NCI-H2227 (cell line): ENCODE results near the gene ARID4B.
"Not testable (repeated sequence)": the region's sequence is repeated elsewhere in the genome, so short reads cannot be mapped to it uniquely, and the experiment has no call there.

Experiments used
- DNase-seq: peaks from one replicate; lab custom pipeline; 2025; ENCODE audit not compliant: unreplicated experiment; lab: John Stamatoyannopoulos, UW

The ARID4B gene

GRCh38 chr1:235227414-235227813 is 100.6 kb downstream of the ARID4B start:
- no peak for DNase-seq

GRCh38 chr1:235226933-235227332 is 101.0 kb downstream of the ARID4B start:
- no peak for DNase-seq

GRCh38 chr1:235225299-235225698 is 102.7 kb downstream of the ARID4B start:
- no peak for DNase-seq

GRCh38 chr1:235221653-235222375 is 106.2 kb downstream of the ARID4B start:
- no peak for DNase-seq

GRCh38 chr1:235215453-235215852 is 112.5 kb downstream of the ARID4B start:
- DNase-seq: no peak

GRCh38 chr1:235214962-235215361 is 113.0 kb downstream of the ARID4B start:
- DNase-seq: not testable (repeated sequence)

DNA sequence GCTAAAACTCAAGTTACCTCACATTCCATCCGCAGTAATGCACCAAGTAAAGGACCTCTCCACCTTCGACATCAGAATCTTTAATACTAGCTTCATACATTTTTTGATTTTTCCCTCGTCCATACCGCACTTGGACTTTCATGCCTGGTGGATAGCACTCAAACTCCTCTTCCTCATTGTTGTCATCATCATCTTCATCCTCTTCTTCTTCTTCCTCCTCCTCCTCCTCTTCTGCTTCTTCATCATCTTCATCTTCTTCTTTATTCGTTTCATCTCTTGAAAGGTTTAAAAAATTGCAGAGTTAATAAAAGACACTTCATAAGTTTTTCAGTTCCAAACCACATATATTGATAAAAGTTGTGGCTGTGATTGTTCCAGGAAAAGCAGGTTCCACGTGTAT is 114.2 kb downstream of the ARID4B start:
- DNase-seq: no peak

- DNase-seq: no peak
These were observed 116.5 kb downstream of the ARID4B start for GRCh38 chr1:235211517-235211916.

GRCh38 chr1:235207209-235207565 is 120.8 kb downstream of the ARID4B start:
- DNase-seq: no peak

DNA sequence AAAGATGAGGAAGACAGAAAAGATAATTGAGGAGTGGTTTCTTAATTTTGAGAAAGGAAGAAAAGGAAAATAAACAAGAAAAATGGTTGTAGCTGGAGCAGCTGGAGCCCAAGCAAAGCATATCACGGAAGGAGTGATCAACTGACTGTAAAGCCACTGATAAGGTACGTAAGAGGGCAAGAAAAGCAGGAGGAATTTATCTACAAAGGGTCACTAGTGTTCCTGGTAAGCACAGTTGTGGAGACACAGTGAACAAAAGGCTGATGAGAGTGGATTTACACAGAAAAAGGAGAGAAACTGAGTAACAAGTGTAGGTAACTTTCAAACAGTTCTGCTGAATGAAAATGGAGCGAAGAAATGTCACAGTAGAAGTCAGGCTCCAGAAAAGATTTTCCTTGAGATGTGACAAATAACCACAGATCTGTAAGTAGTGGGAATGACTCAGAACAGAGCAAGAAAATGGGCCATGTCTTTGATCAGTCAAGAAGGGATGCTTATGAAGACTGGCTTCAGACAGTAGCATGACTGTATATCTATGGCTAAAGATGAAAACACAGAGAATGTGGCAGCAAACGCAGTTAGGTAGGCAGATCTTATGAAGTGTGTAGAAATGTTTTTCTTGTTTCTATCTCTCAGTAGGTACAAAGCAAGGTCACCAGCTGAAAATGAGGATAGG is 121.3 kb downstream of the ARID4B start:
- DNase-seq: no peak

GRCh38 chr1:235205687-235206086 is 122.3 kb downstream of the ARID4B start:
- DNase-seq: no peak

GRCh38 chr1:235203428-235203827 is 124.6 kb downstream of the ARID4B start:
- no peak for DNase-seq

GRCh38 chr1:235202447-235202846 is 125.5 kb downstream of the ARID4B start:
- DNase-seq: not testable (repeated sequence)

DNA sequence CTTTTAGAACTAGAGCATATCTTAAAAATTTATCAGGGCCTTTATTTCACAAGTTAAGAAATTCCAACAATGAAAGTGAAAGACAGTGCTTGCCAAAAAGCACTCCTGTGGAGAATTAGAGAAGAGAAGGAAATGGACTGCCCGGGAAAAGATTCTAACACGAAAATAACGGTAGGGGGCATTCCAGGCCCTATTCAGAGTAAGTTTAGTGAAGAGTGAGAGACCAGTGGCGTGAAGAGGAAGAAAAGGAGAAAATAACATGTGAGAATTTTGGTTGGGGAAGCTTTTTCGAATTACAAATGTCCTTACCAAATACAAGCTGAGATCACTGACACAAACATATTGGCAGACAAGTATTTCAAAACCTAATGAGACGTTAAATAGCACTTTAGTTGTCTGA is 128.5 kb downstream of the ARID4B start:
- peak; percentile 20 for DNase-seq

DNA sequence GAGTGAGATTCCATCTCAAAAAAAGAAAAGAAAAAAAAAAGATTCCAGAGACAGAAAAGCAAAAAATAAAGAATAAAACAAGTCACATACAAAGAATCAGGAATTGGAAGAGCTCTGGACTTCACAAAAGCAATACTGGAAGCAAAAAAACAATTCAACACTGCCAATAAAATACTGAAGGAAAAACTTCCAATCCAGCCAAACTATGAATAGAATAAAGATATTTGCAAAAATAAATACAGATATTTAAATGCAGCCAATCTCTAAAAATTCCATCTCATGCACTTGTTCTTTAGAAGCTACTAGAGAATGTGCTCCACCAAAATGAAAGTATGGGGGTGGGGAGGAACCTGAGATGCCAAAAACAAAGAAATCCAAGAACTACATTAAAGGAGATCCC is 137.5 kb downstream of the ARID4B start:
- DNase-seq: no peak

GRCh38 chr1:235187316-235187715 is 140.7 kb downstream of the ARID4B start:
- no peak for DNase-seq

DNA sequence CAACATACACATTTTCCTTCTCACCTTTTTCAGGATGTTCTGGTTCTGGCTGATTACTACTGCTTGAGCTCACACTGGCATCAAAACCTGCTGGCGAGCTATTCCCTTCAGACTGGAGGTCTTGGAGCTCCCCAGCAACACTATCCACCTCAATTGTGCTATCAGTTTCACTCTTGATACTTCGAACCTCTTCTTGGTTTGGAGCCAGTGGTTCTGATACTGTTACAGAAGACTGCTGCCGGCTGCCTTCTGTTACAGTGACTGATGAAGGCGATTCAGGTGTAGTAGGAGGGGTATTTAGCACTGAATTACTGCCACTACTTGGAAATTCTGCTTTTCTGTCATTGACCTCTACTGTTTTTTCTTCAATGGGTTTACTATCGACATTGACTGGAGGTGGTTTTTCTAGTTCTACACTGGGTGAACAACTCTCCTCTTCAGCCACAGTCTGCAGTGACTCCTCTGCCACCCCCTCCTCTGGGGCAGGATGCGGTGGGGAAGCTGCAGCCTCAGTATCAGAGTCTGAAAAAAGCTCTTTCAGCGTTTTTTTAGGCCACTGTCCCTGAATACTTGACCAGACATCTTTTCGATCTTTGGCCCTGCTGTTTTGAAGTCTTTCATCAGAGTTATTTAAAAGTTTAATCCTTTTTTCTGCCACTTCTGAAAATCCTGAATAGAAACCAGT is 146.3 kb downstream of the ARID4B start:
- DNase-seq: no peak

DNA sequence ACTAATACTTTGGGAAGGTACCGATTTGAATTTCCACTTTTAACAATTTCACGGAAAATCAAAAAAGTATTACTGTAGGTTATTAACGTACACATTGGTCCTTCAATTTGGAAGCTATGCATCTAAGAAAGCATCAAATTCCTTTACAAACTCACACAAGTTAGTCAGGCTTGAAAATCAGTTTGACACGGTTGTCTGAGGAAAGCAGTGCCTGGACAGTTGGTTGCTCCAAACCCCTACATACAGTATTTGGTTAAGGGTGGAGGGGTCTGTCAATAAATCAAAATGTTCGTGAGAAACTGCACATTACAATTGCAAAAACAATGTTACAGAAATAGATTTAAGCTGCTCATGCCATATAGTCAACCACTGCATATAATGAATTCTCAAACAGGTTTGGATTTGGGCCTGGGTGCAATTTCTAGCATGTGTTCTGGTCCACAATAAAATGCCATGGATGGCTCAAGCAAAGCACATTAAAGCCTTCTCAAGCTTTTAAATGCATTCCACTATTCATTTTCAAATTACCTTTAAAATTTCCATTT is 147.0 kb downstream of the ARID4B start:
- DNase-seq: no peak

GRCh38 chr1:235176486-235176885 is 151.5 kb downstream of the ARID4B start:
- DNase-seq: no peak

DNA sequence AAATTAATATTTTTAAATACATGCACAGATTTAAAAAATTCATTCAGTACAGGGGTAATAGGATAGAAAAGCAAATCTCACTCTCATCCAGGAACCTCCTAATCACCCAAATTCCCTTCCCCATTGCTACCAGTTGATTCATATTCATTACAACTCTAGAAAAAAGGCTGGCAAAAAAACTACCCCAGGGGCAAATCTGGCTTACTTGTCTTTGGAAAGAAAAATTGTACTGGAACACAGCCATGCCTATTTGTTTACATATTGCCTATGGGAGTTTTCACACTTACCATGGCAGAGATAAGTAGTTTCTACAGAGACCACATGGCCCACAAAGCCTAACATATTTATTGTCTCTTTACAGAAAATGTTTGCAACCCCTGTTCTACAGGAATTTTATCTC is 158.0 kb downstream of the ARID4B start:
- no peak for DNase-seq

- no peak for DNase-seq
These were observed 159.6 kb downstream of the ARID4B start for GRCh38 chr1:235168375-235168774.
